Measurements from ENCODE around the gene PLXNC1.

DNA sequence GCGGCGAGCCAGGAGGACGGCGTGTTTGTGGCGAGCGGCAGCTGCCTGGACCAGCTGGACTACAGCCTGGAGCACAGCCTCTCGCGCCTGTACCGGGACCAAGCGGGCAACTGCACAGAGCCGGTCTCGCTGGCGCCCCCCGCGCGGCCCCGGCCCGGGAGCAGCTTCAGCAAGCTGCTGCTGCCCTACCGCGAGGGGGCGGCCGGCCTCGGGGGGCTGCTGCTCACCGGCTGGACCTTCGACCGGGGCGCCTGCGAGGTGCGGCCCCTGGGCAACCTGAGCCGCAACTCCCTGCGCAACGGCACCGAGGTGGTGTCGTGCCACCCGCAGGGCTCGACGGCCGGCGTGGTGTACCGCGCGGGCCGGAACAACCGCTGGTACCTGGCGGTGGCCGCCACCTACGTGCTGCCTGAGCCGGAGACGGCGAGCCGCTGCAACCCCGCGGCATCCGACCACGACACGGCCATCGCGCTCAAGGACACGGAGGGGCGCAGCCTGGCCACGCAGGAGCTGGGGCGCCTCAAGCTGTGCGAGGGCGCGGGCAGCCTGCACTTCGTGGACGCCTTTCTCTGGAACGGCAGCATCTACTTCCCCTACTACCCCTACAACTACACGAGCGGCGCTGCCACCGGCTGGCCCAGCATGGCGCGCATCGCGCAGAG, 873 bp downstream of the PLXNC1 start:
- TF ChIP-seq, protein P1, sequence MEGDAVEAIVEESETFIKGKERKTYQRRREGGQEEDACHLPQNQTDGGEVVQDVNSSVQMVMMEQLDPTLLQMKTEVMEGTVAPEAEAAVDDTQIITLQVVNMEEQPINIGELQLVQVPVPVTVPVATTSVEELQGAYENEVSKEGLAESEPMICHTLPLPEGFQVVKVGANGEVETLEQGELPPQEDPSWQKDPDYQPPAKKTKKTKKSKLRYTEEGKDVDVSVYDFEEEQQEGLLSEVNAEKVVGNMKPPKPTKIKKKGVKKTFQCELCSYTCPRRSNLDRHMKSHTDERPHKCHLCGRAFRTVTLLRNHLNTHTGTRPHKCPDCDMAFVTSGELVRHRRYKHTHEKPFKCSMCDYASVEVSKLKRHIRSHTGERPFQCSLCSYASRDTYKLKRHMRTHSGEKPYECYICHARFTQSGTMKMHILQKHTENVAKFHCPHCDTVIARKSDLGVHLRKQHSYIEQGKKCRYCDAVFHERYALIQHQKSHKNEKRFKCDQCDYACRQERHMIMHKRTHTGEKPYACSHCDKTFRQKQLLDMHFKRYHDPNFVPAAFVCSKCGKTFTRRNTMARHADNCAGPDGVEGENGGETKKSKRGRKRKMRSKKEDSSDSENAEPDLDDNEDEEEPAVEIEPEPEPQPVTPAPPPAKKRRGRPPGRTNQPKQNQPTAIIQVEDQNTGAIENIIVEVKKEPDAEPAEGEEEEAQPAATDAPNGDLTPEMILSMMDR (IDR thresholded peaks at IDR 0.05) = peak in 1 of 4 experiments; percentile 16
- no peak for TF ChIP-seq POLR2AphosphoS5 (IDR thresholded peaks at IDR 0.05)
